ENCODE data around the gene QRFP. TPM values are rescaled to one million over a fixed set of nuclear protein-coding genes. Genes with fewer than 3 reads are reported as not detected.
A peak's percentile ranks its signal among the peaks of the same experiment; 100 is the strongest.

QRFP gene
- total and polyA plus RNA-seq, 2 of the 8 experiments (the other 6 are each of a cell fraction or from before 2014, with no cell fraction given): not detected

DNA sequence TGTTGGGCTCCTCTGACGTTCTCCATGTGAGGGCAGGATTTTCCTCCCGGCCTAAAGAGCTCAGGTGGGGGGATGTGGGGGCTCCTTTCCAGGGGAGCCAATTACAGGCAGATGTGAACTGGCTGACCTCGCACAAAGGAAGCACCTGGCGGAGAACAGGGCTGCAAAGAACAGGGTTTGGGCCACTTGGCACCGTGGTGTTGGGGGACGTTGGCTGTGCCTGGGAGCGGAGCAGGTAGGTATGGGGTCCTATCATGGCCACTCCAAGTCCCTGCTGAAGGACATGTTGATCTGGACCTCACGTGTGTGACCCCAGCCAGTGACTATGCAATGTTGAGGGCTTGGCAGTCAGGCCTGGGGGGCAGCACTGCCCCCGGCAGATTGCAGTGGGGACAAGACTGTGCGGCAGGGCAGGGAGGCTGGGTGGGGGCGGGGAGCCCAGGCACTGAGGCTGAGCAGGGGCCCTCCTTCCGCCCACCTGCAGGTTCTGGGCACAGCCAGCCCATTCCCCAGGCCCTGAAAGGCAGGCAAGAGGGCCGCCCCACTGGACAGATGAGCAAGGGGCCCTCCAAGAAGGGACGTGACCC lies 23.0 kb upstream of the QRFP start:
- Histone ChIP-seq H2AK5ac (ENCODE audit: low read depth, low read length) (no peak overlapping the region), H4K20me1 (replicated peaks in 1 of 2; ENCODE audit: control insufficient read depth in 1 of 2, insufficient read depth in 2 of 2, low read length in 2 of 2) (no peaks in the 10 kb centered on the region), H3K4me1 (replicated peaks in 1 of 4; ENCODE audit: control insufficient read depth in 3 of 4, insufficient read depth in 4 of 4, low read length in 3 of 4) (peaks cover 0 to 14% (median 2%) of the 10 kb centered on the region in 4 experiments; a peak in 5 of 7 replicates), H3K4ac (replicated peaks; ENCODE audit: insufficient read length, low read depth, low read length) (no peak overlapping the region), H3K27ac (ENCODE audit: low read depth, low read length) (no peak overlapping the region), H2BK12ac (ENCODE audit: low read depth, low read length) (0 out of 2 replicates have a peak overlapping the region, but pooled peaks have one; percentile 68), H2BK20ac (ENCODE audit: low read length) (no peak overlapping the region), H4K8ac (ENCODE audit: extremely low read depth, insufficient read depth, low read length) (peak overlapping the region; percentile 36; the same call in 1 of the 2 replicates), H3K9me3 (ENCODE audit: insufficient read depth in 2 of 2, low read depth in 1 of 2, low read length in 1 of 2) (no peaks in the 10 kb centered on the region), H3K4me2 (ENCODE audit: insufficient read depth in 1 of 2, low read depth in 2 of 2, low read length in 2 of 2) (no peak overlapping the region; a peak in 1 of 4 replicates), H4K5ac (ENCODE audit: insufficient read length, low read depth, low read length) (no peak overlapping the region), H4K91ac (replicated peaks; ENCODE audit: insufficient read length, low read length) (no peak overlapping the region), H3K79me1 (ENCODE audit: low read depth, low read length) (no peaks in the 10 kb centered on the region), H2BK15ac (ENCODE audit: low read length) (no peak overlapping the region), H2AFZ (ENCODE audit: low read length) (no peak overlapping the region), H3K23me2 (ENCODE audit: low read depth, low read length) (no peaks in the 10 kb centered on the region), H3K18ac (ENCODE audit: extremely low read depth, low read length) (no peak overlapping the region; the same call in 1 of the 2 replicates), H3K27me3 (replicated peaks in 1 of 4; ENCODE audit: control insufficient read depth in 3 of 4, extremely low read depth in 1 of 4, insufficient read depth in 3 of 4, low read length in 3 of 4) (no peaks in the 10 kb centered on the region; a peak in 1 of 7 replicates), H3K4me3 (ENCODE audit: extremely low read depth in 1 of 4, insufficient read depth in 2 of 4, low read depth in 3 of 4, low read length in 4 of 4) (no peak overlapping the region), H2BK120ac (replicated peaks; ENCODE audit: low read depth, low read length) (no peak overlapping the region), H3K23ac (ENCODE audit: insufficient read length) (no peak overlapping the region), H3K79me2 (ENCODE audit: control insufficient read depth in 1 of 2, insufficient read depth in 2 of 2, low read length in 2 of 2) (no peaks in the 10 kb centered on the region), H3K14ac (ENCODE audit: insufficient read length) (no peak overlapping the region), H2BK5ac (ENCODE audit: low read depth, low read length) (no peak overlapping the region), H3K56ac (replicated peaks; ENCODE audit: insufficient read length, low read depth, low read length) (no peak overlapping the region), H3K9ac (replicated peaks in 1 of 4; ENCODE audit: extremely low read depth in 1 of 4, low read depth in 3 of 4, low read length in 3 of 4) (no peak overlapping the region; a peak in 1 of 7 replicates), H3K36me3 (ENCODE audit: control insufficient read depth in 2 of 4, insufficient read depth in 4 of 4, low read length in 3 of 4) (no peaks in the 10 kb centered on the region)
- DNase-seq (ENCODE audit: low read depth in 1 of 2, low spot score in 2 of 2) (no peak), FAIRE-seq (no peak)
- TF ChIP-seq BCL11A (IDR thresholded peaks at IDR 0.05; ENCODE audit: low read depth in 2 of 2, low read length in 2 of 2): no peak
- no peak for TF ChIP-seq SIRT6 (IDR thresholded peaks at IDR 0.05; ENCODE audit: low read length)
- TF ChIP-seq RNF2 (IDR thresholded peaks at IDR 0.05; ENCODE audit: borderline replicate concordance, low read depth, low read length, missing control alignments, poor library complexity, severe bottlenecking): no peak
- no peak for TF ChIP-seq JUND (IDR thresholded peaks at IDR 0.05; ENCODE audit: low read length)
- no peak for TF ChIP-seq RAD21 (IDR thresholded peaks at IDR 0.05 in 1 of 2, conservative IDR thresholded peaks at IDR 0.05 in 1 of 2; ENCODE audit: low read depth in 2 of 2, low read length in 2 of 2)
- no peak for TF ChIP-seq SP2 (IDR thresholded peaks at IDR 0.05; ENCODE audit: low read length)
- TF ChIP-seq TCF12 (IDR thresholded peaks at IDR 0.05; ENCODE audit: low read depth, low read length): no peak
- TF ChIP-seq GTF2F1 (IDR thresholded peaks at IDR 0.05; ENCODE audit: borderline replicate concordance, low read depth, low read length): no peak
- TF ChIP-seq RFX5 (IDR thresholded peaks at IDR 0.05; ENCODE audit: borderline replicate concordance, low read depth, low read length): no peak
- no peak for TF ChIP-seq SUZ12 (IDR thresholded peaks at IDR 0.05; ENCODE audit: low read length)
- WGBS, 2 experiments (ENCODE audit: extremely low coverage in 1 of 2, insufficient coverage in 1 of 2, insufficient read length in 1 of 2, insufficient replicate concordance in 2 of 2, low coverage in 1 of 2, low lambda C conversion rate in 2 of 2, missing lambda C conversion rate in 1 of 2): 90% methylated on average over 13 of the region's 14 CpGs; no CpG with 5 or more reads in 1 of the 2 experiments
- CTCF ChIA-PET (ENCODE audit: partially characterized antibody): interaction anchor here (0.6 to 3.1 kb wide), 6 partner anchors 12 to 241 kb away, joined by 3 to 16 read pairs (median 4); no protein-coding TSS in a partner anchor
- POLR2A ChIA-PET (ENCODE audit: partially characterized antibody): no interaction called here

Measured in H1 (cell line).